ENCODE results near the gene LILRB1.
A peak's percentile ranks its signal among the peaks of the same experiment; 100 is the strongest.

DNA sequence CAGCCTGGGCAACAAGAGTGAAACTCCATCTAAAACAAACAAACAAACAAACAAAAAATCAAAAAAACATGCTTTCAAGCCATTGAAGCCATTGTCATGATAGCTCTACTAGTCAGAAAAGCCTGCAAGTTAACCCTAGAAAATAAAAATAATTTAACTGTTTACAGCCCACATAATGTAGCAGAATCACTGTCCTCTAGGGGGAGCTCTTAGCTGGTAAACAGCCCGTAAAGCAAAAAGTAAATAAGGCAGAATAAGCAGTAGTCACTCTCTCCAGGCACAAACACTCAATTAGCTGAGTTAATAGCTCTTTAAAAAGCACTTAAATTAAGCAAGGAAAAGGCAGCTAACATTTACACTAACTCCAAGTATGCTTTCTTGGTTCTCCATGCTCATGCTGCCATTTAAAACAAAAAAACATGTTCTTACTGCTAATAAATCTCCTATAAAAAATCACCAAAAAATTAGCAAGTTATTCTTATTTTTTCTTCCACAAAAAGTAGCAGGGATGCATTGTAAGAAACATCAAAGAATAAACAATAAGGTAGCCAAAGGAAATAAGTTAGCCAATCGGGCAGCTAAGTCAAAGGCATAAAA is 43.8 kb downstream of the LILRB1 start:
- TF ChIP-seq, protein P1, sequence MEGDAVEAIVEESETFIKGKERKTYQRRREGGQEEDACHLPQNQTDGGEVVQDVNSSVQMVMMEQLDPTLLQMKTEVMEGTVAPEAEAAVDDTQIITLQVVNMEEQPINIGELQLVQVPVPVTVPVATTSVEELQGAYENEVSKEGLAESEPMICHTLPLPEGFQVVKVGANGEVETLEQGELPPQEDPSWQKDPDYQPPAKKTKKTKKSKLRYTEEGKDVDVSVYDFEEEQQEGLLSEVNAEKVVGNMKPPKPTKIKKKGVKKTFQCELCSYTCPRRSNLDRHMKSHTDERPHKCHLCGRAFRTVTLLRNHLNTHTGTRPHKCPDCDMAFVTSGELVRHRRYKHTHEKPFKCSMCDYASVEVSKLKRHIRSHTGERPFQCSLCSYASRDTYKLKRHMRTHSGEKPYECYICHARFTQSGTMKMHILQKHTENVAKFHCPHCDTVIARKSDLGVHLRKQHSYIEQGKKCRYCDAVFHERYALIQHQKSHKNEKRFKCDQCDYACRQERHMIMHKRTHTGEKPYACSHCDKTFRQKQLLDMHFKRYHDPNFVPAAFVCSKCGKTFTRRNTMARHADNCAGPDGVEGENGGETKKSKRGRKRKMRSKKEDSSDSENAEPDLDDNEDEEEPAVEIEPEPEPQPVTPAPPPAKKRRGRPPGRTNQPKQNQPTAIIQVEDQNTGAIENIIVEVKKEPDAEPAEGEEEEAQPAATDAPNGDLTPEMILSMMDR (conservative IDR thresholded peaks at IDR 0.05 in 1 of 2, IDR thresholded peaks at IDR 0.05 in 1 of 2; ENCODE audit: low read depth in 1 of 2, low read length in 2 of 2), result peak; percentile 21 to 56
- no peak for TF ChIP-seq EZH2 (IDR thresholded peaks at IDR 0.05; ENCODE audit: low read length, missing control alignments)
